Body of pancreas (tissue), 4 donors: ENCODE data around the gene NSD2. TPM values are rescaled to one million over a fixed set of nuclear protein-coding genes. Genes with fewer than 3 reads are reported as not detected.

Source experiments
- ATAC-seq: fragments of 150-250 bp; one replicate; pipeline ENCODE4 v1.9.1; 2016
- DNase-seq, 4 donors: peaks; one replicate each; pipeline ENCODE4 v3.0.0-alpha.2; 2019
- H3K27ac ChIP-seq, 4 donors: fragments of 200-600 bp; sonication (generic); 1 replicate in 3 of 4; 2 replicates in 1 of 4; pipeline versions ENCODE4 v1.5.1 to v1.6.1; 2016 to 2019; ENCODE audit warnings: mild to moderate bottlenecking in 1 of 4, mixed read lengths in 1 of 4, moderate library complexity in 1 of 4
- H3K27me3 ChIP-seq, 2 donors: fragments of 200-600 bp; sonication (generic); one replicate each; pipeline ENCODE4 v1.6.0; 2016; ENCODE audit warnings: mild to moderate bottlenecking in 1 of 2
- H3K36me3 ChIP-seq, 2 donors: fragments of 200-600 bp; sonication (generic); replicated peaks in 1 of 2; 2 replicates each; pipeline ENCODE4 v1.5.1; 2016; ENCODE audit warnings: low read depth in 2 of 2; ENCODE audit not compliant: insufficient read depth in 1 of 2
- H3K4me1 ChIP-seq: fragments of 200-600 bp; sonication (generic); one replicate; pipeline ENCODE4 v1.6.0; 2016
- H3K4me3 ChIP-seq, 2 donors: fragments of 200-600 bp; sonication (generic); 1 replicate in 1 of 2; 2 replicates in 1 of 2; pipeline ENCODE4 v1.5.1; 2016 to 2019
- H3K9me3 ChIP-seq, 3 donors: fragments of 200-600 bp; sonication (generic); 1 replicate in 2 of 3; 2 replicates in 1 of 3; pipeline ENCODE4 v1.5.1; 2016
- CTCF ChIP-seq, 7 experiments: fragments of 450-650 bp in 4 of 7; fragments of 200-600 bp in 3 of 7; sonication (generic) in 3 of 7; IDR thresholded peaks; one replicate each; pipeline ENCODE4 v1.5.1; 2016 to 2019; ENCODE audit warnings: antibody characterized with exemption in 7 of 7
- POLR2A ChIP-seq, 3 donors: fragments of 450-650 bp; IDR thresholded peaks; one replicate each; pipeline ENCODE4 v1.6.1; 2016; ENCODE audit warnings: antibody characterized with exemption in 3 of 3, mild to moderate bottlenecking in 2 of 3
- WGBS, 2 donors: methylation state at CpG; one replicate each; pipeline ENCODE4 v1.1.5; 2017; 5-methylcytosine and 5-hydroxymethylcytosine counted together
- intact Hi-C: fragments of 100-400 bp; cut with DNase I; formaldehyde crosslinking; loops from one replicate; pipeline ENCODE4 v1.15.1; 2023
- total RNA-seq, 2 donors: library from RNA; depleted of rRNA; stranded (reverse); fragments of >200 nt; gene quantifications; one replicate each; pipeline ENCODE4 v1.1.0, GENCODE V29; 2016

The NSD2 gene
- total RNA-seq, 2 donors from 2014 or later = 38.1 to 40.2 TPM

GRCh38 chr4:1862961-1863296 lies 8.3 kb upstream of the NSD2 start:
- no peak overlapping the region for H3K27ac ChIP-seq
- peaks cover 6% of the 10 kb centered on the region for H3K4me1 ChIP-seq
- H3K9me3 ChIP-seq = no peaks in the 10 kb centered on the region
- 66 to 72% methylated on average over 14 of the region's 14 CpGs for WGBS, 2 donors
- H3K36me3 ChIP-seq = no peaks in the 10 kb centered on the region
- intact Hi-C loops = no loop called here
- H3K27me3 ChIP-seq = no peaks in the 10 kb centered on the region
- no peak overlapping the region for H3K4me3 ChIP-seq
- no peak for TF ChIP-seq POLR2A (IDR thresholded peaks at IDR 0.05)
- no peak for TF ChIP-seq CTCF (IDR thresholded peaks at IDR 0.05)
- ATAC-seq (no peak), DNase-seq (no peak)

GRCh38 chr4:1863297-1864033 lies 7.7 kb upstream of the NSD2 start:
- Histone ChIP-seq H3K4me3 (no peak overlapping the region), H3K4me1 (peaks cover 11% of the 10 kb centered on the region), H3K36me3 (no peaks in the 10 kb centered on the region), H3K27me3 (no peaks in the 10 kb centered on the region), H3K9me3 (no peaks in the 10 kb centered on the region), H3K27ac (no peak overlapping the region)
- no peak for ATAC-seq
- intact Hi-C loops = no loop called here
- no peak for TF ChIP-seq CTCF (IDR thresholded peaks at IDR 0.05)
- no peak for TF ChIP-seq POLR2A (IDR thresholded peaks at IDR 0.05)
- 84 to 92% methylated on average over 8 to 11 of the region's 11 CpGs for WGBS, 2 donors
- no peak for DNase-seq

GRCh38 chr4:1864076-1865008 lies 6.9 kb upstream of the NSD2 start:
- Histone ChIP-seq H3K4me3 (no peak overlapping the region), H3K4me1 (peaks cover 20% of the 10 kb centered on the region), H3K27ac (no peak overlapping the region), H3K9me3 (no peaks in the 10 kb centered on the region), H3K36me3 (no peaks in the 10 kb centered on the region), H3K27me3 (no peaks in the 10 kb centered on the region)
- intact Hi-C loops = no loop called here
- no peak for ATAC-seq
- TF ChIP-seq POLR2A (IDR thresholded peaks at IDR 0.05) (no peak), CTCF (IDR thresholded peaks at IDR 0.05) (no peak)
- 83 to 88% methylated on average over 14 to 17 of the region's 17 CpGs for WGBS, 2 donors
- DNase-seq = no peak

GRCh38 chr4:1866189-1866661 lies 5.0 kb upstream of the NSD2 start:
- TF ChIP-seq POLR2A (IDR thresholded peaks at IDR 0.05) (no peak), CTCF (IDR thresholded peaks at IDR 0.05) (no peak)
- peak overlapping the region in 2 of 4 donors; percentile 1 to 12 for H3K27ac ChIP-seq
- 40 to 51% methylated on average over 2 to 7 of the region's 7 CpGs for WGBS, 2 donors

More at GRCh38 chr4:1866189-1866661, 5.0 kb upstream of the NSD2 start:
- H3K4me3 ChIP-seq = no peak overlapping the region
- no peaks in the 10 kb centered on the region for H3K36me3 ChIP-seq
- no peaks in the 10 kb centered on the region for H3K27me3 ChIP-seq
- ATAC-seq (no peak), DNase-seq (peak; percentile 28 to 59 (median 48))
- no peaks in the 10 kb centered on the region for H3K9me3 ChIP-seq
- intact Hi-C loops = no loop called here
- peaks cover 28% of the 10 kb centered on the region for H3K4me1 ChIP-seq
